ENCODE data around the gene CFAP161.
"Not testable (repeated sequence)": the region's sequence is repeated elsewhere in the genome, so short reads cannot be mapped to it uniquely, and the experiment has no call there.

CFAP161 gene

GRCh38 chr15:81120069-81120468 is 14.0 kb upstream of the CFAP161 start (continued):
- TF ChIP-seq PRDM10 (tag by site-specific recombination; IDR thresholded peaks at IDR 0.05) (no peak), PATZ1 (tag by site-specific recombination; IDR thresholded peaks at IDR 0.05) (no peak), ZNF449 (tag by site-specific recombination; IDR thresholded peaks at IDR 0.05) (no peak), EGR2 (tag by site-specific recombination; IDR thresholded peaks at IDR 0.05; ENCODE audit: low read depth) (no peak), ZBTB17 (tag by site-specific recombination; IDR thresholded peaks at IDR 0.05) (no peak), ZNF843 (tag by site-specific recombination; IDR thresholded peaks at IDR 0.05) (no peak), ZNF362 (tag by site-specific recombination; IDR thresholded peaks at IDR 0.05) (no peak)

- peaks cover 6% of the 10 kb centered on the region for H3K4me1 ChIP-seq (ENCODE audit: control insufficient read depth, insufficient read depth, low read length)
- H3K9me3 ChIP-seq (ENCODE audit: control insufficient read depth, insufficient read depth, low read depth, low read length), result no peaks in the 10 kb centered on the region
- H3K27ac ChIP-seq (ENCODE audit: extremely low read depth, low read depth, low read length), result no peak overlapping the region
- TF ChIP-seq ZSCAN5A (tag by site-specific recombination; IDR thresholded peaks at IDR 0.05), result no peak
- no peak for TF ChIP-seq MEIS1 (CRISPR knock-in tag; IDR thresholded peaks at IDR 0.05; ENCODE audit: borderline replicate concordance)
- no peak for TF ChIP-seq ZNF174 (tag by site-specific recombination; IDR thresholded peaks at IDR 0.05)
- TF ChIP-seq ZNF214 (tag by site-specific recombination; IDR thresholded peaks at IDR 0.05; ENCODE audit: borderline replicate concordance), result no peak
- H3K36me3 ChIP-seq (ENCODE audit: control insufficient read depth in 2 of 2, insufficient read depth in 1 of 2, low read length in 2 of 2), result no peaks in the 10 kb centered on the region
- ChIA-PET CTCF (interaction anchor here (0.7 to 0.9 kb wide), 2 partner anchors 18 to 149 kb away, joined by 3 read pairs; no protein-coding TSS in a partner anchor), POLR2A (no interaction called here)
- no peak overlapping the region for H3K4me3 ChIP-seq (ENCODE audit: low read depth, low read length)
These were observed 7.2 kb upstream of the CFAP161 start for GRCh38 chr15:81126892-81127291.

GRCh38 chr15:81141478-81141877 is 7.4 kb downstream of the CFAP161 start:
- H3K36me3 ChIP-seq (ENCODE audit: control insufficient read depth in 2 of 2, insufficient read depth in 1 of 2, low read length in 2 of 2); H3K9me3 ChIP-seq (ENCODE audit: control insufficient read depth, insufficient read depth, low read depth, low read length); H3K4me3 ChIP-seq (ENCODE audit: low read depth, low read length); H3K4me1 ChIP-seq (ENCODE audit: control insufficient read depth, insufficient read depth, low read length); POLR2A ChIA-PET; H3K27ac ChIP-seq (ENCODE audit: extremely low read depth, low read depth, low read length); CTCF ChIA-PET: not testable (repeated sequence)

Data from HEK293 (cell line).